HepG2 (cell line): Measurements from ENCODE around the gene SBSN.

Experiments
- CTCF ChIP-seq: sonication (generic); formaldehyde crosslinking; IDR thresholded peaks from 2 replicates; pipeline ENCODE4 v1.5.0; 2020; ENCODE audit warnings: mild to moderate bottlenecking, missing genetic modification reagents, moderate library complexity
- EP300 ChIP-seq, 3 experiments: sonication (generic) in 1 of 3; formaldehyde crosslinking in 1 of 3; IDR thresholded peaks; 2 replicates each; pipeline versions ENCODE4 v1.5.1 to v1.6.1; 2011 to 2020; ENCODE audit warnings: low read depth in 2 of 3, low read length in 2 of 3, borderline replicate concordance in 1 of 3, improper control_type of control experiment in 1 of 3, mild to moderate bottlenecking in 1 of 3, missing genetic modification reagents in 1 of 3, moderate library complexity in 1 of 3
- ESRRA ChIP-seq: sonication (generic); formaldehyde crosslinking; IDR thresholded peaks from 2 replicates; pipeline ENCODE4 v1.5.1; 2020; ENCODE audit warnings: mild to moderate bottlenecking, low read depth, missing genetic modification reagents
- GABPA ChIP-seq, 2 experiments: IDR thresholded peaks; 2 replicates each; pipeline ENCODE4 v1.6.1; 2011 to 2016; ENCODE audit warnings: low read depth in 2 of 2, low read length in 1 of 2, missing biosample characterization in 1 of 2, missing genetic modification characterization in 1 of 2
- KMT2A ChIP-seq: sonication (generic); formaldehyde crosslinking; IDR thresholded peaks from 2 replicates; pipeline ENCODE4 v1.4.0; 2020; ENCODE audit warnings: missing genetic modification reagents
- MYNN ChIP-seq: sonication (generic); formaldehyde crosslinking; IDR thresholded peaks from 2 replicates; pipeline ENCODE4 v1.4.0; 2020; ENCODE audit warnings: mild to moderate bottlenecking, low read depth, missing genetic modification reagents
- ZBTB7B ChIP-seq: sonication (generic); formaldehyde crosslinking; IDR thresholded peaks from 2 replicates; pipeline ENCODE4 v1.4.0; 2020; ENCODE audit warnings: missing genetic modification reagents
- ZFYVE20 ChIP-seq: sonication (generic); formaldehyde crosslinking; IDR thresholded peaks from 2 replicates; pipeline ENCODE4 v1.8.0; 2023; ENCODE audit warnings: low read depth, mild to moderate bottlenecking, moderate library complexity, missing genetic modification reagents, borderline replicate concordance
- ZSCAN22 ChIP-seq: sonication (generic); formaldehyde crosslinking; IDR thresholded peaks from 2 replicates; pipeline ENCODE4 v1.4.0; 2020; ENCODE audit warnings: mild to moderate bottlenecking, missing genetic modification reagents

GRCh38 chr19:35528218-35529038, at the start of gene SBSN:
- no peak for TF ChIP-seq GABPA (IDR thresholded peaks at IDR 0.05; ENCODE audit: low read depth, low read length)
- TF ChIP-seq GABPA (CRISPR knock-in tag; IDR thresholded peaks at IDR 0.05; ENCODE audit: low read depth), result no peak
- no peak for TF ChIP-seq ZBTB7B (CRISPR knock-in tag)
- TF ChIP-seq ZFYVE20 (CRISPR knock-in tag), result no peak
- no peak for TF ChIP-seq MYNN (CRISPR knock-in tag)
- no peak for TF ChIP-seq EP300 (IDR thresholded peaks at IDR 0.05; ENCODE audit: low read depth in 2 of 2, low read length in 2 of 2)
- TF ChIP-seq EP300 (CRISPR knock-in tag; IDR thresholded peaks at IDR 0.05; ENCODE audit: borderline replicate concordance), result no peak
- no peak for TF ChIP-seq ZSCAN22
- TF ChIP-seq CTCF (CRISPR knock-in tag), result no peak
- no peak for TF ChIP-seq KMT2A
- no peak for TF ChIP-seq ESRRA (CRISPR knock-in tag)
